Measurements from ENCODE around the gene GRIK4.

DNA sequence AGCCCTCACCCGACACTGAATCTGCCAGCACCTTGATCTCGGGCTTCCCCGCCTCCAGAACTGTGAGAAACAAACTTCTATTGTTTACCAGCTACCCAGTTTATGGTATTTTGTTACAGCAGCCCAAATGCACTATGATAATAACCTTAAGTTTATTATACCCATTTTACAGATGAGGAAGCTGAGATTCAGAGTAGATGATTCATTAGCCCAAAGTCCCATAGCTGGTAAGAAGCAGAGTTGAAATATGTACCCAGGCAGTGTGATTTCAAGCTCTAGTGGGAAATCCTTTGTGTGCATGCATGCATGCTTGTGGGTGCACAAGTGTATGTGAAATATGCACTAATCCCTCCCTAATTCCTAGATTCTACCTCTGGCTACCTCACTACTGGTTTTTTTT is 7.9 kb downstream of the GRIK4 start:
- TF ChIP-seq, protein P1, sequence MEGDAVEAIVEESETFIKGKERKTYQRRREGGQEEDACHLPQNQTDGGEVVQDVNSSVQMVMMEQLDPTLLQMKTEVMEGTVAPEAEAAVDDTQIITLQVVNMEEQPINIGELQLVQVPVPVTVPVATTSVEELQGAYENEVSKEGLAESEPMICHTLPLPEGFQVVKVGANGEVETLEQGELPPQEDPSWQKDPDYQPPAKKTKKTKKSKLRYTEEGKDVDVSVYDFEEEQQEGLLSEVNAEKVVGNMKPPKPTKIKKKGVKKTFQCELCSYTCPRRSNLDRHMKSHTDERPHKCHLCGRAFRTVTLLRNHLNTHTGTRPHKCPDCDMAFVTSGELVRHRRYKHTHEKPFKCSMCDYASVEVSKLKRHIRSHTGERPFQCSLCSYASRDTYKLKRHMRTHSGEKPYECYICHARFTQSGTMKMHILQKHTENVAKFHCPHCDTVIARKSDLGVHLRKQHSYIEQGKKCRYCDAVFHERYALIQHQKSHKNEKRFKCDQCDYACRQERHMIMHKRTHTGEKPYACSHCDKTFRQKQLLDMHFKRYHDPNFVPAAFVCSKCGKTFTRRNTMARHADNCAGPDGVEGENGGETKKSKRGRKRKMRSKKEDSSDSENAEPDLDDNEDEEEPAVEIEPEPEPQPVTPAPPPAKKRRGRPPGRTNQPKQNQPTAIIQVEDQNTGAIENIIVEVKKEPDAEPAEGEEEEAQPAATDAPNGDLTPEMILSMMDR (conservative IDR thresholded peaks at IDR 0.05; ENCODE audit: low read depth, low read length) = no peak
- no peak for TF ChIP-seq EZH2 (IDR thresholded peaks at IDR 0.05; ENCODE audit: low read length, unreplicated experiment)

Measured in PC-3 (cell line).